Spleen (tissue), 11 donors: ENCODE data around the gene SEPSECS. TPM values are rescaled to one million over a fixed set of nuclear protein-coding genes. Genes with fewer than 3 reads are reported as not detected.
A peak's percentile ranks its signal among the peaks of the same experiment; 100 is the strongest.

Experiments used
- DNase-seq: peaks from one replicate; pipeline ENCODE4 v3.0.0-alpha.2; 2020
- H3K27ac ChIP-seq, 8 donors: fragments of 200-600 bp; sonication (generic) in 7 of 8; 1 replicate in 4 of 8; 2 replicates in 4 of 8; pipeline versions ENCODE4 v1.5.0 to v1.8.0; 2016 to 2021; ENCODE audit warnings: inconsistent platforms in 4 of 8, mild to moderate bottlenecking in 4 of 8, moderate library complexity in 1 of 8
- H3K27me3 ChIP-seq, 7 donors: fragments of 200-600 bp; sonication (generic) in 6 of 7; replicated peaks in 1 of 7; 1 replicate in 4 of 7; 2 replicates in 3 of 7; pipeline versions ENCODE4 v1.5.0 to v1.8.0; 2016 to 2021; ENCODE audit warnings: inconsistent platforms in 3 of 7, mild to moderate bottlenecking in 1 of 7
- H3K36me3 ChIP-seq, 6 donors: fragments of 200-600 bp; sonication (generic) in 5 of 6; 1 replicate in 4 of 6; 2 replicates in 2 of 6; pipeline versions ENCODE4 v1.5.0 to v1.8.0; 2016 to 2021; ENCODE audit warnings: inconsistent platforms in 2 of 6
- H3K4me1 ChIP-seq, 6 donors: fragments of 200-600 bp; sonication (generic) in 5 of 6; 1 replicate in 3 of 6; 2 replicates in 3 of 6; pipeline versions ENCODE4 v1.5.0 to v1.8.0; 2016 to 2021; ENCODE audit warnings: inconsistent platforms in 3 of 6
- H3K4me3 ChIP-seq, 8 donors: fragments of 200-600 bp; sonication (generic) in 7 of 8; 1 replicate in 4 of 8; 2 replicates in 4 of 8; pipeline versions ENCODE4 v1.5.0 to v1.8.0; 2016 to 2021; ENCODE audit warnings: inconsistent platforms in 4 of 8, mild to moderate bottlenecking in 4 of 8, moderate library complexity in 2 of 8
- H3K9me3 ChIP-seq, 8 donors: fragments of 200-600 bp; sonication (generic) in 7 of 8; 1 replicate in 4 of 8; 2 replicates in 4 of 8; pipeline versions ENCODE4 v1.5.0 to v1.8.0; 2016 to 2021; ENCODE audit warnings: inconsistent platforms in 4 of 8
- CTCF ChIP-seq, 11 experiments: fragments of 200-600 bp in 7 of 11; fragments of 450-650 bp in 4 of 11; sonication (generic) in 4 of 11; IDR thresholded peaks in 8 of 11; conservative IDR thresholded peaks in 3 of 11; 1 replicate in 7 of 11; 2 replicates in 4 of 11; pipeline versions ENCODE4 v1.4.0 to v1.8.0; 2016 to 2021; ENCODE audit warnings: antibody characterized with exemption in 11 of 11, inconsistent platforms in 4 of 11, mild to moderate bottlenecking in 1 of 11
- POLR2A ChIP-seq, 3 donors: fragments of 450-650 bp; IDR thresholded peaks; one replicate each; pipeline ENCODE4 v1.5.1; 2017; ENCODE audit warnings: antibody characterized with exemption in 3 of 3, mild to moderate bottlenecking in 1 of 3
- POLR2AphosphoS5 ChIP-seq, 3 donors: sonication (generic); formaldehyde crosslinking; IDR thresholded peaks; one replicate each; pipeline ENCODE4 v1.5.1; 2017; ENCODE audit warnings: antibody characterized with exemption in 3 of 3
- WGBS, 5 donors: extraction: QIAGEN DNeasy Blood & Tissue Kit in 3 of 5; methylation state at CpG; one replicate each; pipeline versions ENCODE4 v1.1.5 to v1.1.7; 2013 to 2018; 5-methylcytosine and 5-hydroxymethylcytosine counted together
- intact Hi-C: fragments of 100-400 bp; cut with DNase I; formaldehyde crosslinking; loops from one replicate; pipeline ENCODE4 v1.15.0; 2023; ENCODE audit warnings: low total_unique reads
- polyA plus RNA-seq, 3 donors: library from polyadenylated mRNA; stranded (reverse); fragments of 200-250 nt; gene quantifications; one replicate each; pipeline ENCODE4 v1.2.1, GENCODE V29; 2013
- total RNA-seq, 7 donors: library from RNA; depleted of rRNA in 3 of 7; stranded (reverse); fragments of >200 nt in 3 of 7; fragmentation: NEBNext Ultra II Directional in 4 of 7; extraction: Animal tissue kit (Norgen Biotek cat#: 25700) in 4 of 7; gene quantifications; one replicate each; pipeline versions ENCODE4 v1.1.0 to v1.2.1, GENCODE V29; 2016 to 2021
- donor health status: healthy with polysubstance abuse.
- donor health status: DM: no; HTN: no; CAD: no; lungs with moderate emphysema.
- donor health status: DM: no; HTN: no; CAD: no.
- donor health status: Bipolar disorder and iron deficiency.
- donor health status: healthy.
- donor health status: DM: no; HTN: no; CAD: no.
- donor health status: DM: yes; HTN: yes; CAD: no.

Gene SEPSECS
- total and polyA plus RNA-seq, 10 donors = 4.8 to 15.2 (median 11.3) TPM

- H3K27me3 ChIP-seq = peaks cover 0 to 8% (median 0%) of the 10 kb centered on the region in 7 donors
- H3K4me3 ChIP-seq = no peak overlapping the region
- 78 to 87% (median 79%) methylated on average over 4 of the region's 4 CpGs for WGBS, 5 donors
- intact Hi-C loops = no loop called here
- DNase-seq = no peak
- H3K36me3 ChIP-seq = no peaks in the 10 kb centered on the region
- H3K27ac ChIP-seq = no peak overlapping the region
- no peak for TF ChIP-seq POLR2AphosphoS5 (IDR thresholded peaks at IDR 0.05)
- no peak for TF ChIP-seq POLR2A (IDR thresholded peaks at IDR 0.05)
- no peak for TF ChIP-seq CTCF (IDR thresholded peaks at IDR 0.05 in 8 of 11, conservative IDR thresholded peaks at IDR 0.05 in 3 of 11)
- no peaks in the 10 kb centered on the region for H3K4me1 ChIP-seq
- no peaks in the 10 kb centered on the region for H3K9me3 ChIP-seq
Measured at GRCh38 chr4:25078523-25078922, 81.7 kb downstream of the SEPSECS start.

- intact Hi-C loops = no loop called here
- Histone ChIP-seq H3K27me3 (peaks cover 0 to 5% (median 0%) of the 10 kb centered on the region in 7 donors), H3K9me3 (no peaks in the 10 kb centered on the region), H3K36me3 (no peaks in the 10 kb centered on the region), H3K4me3 (no peak overlapping the region), H3K27ac (no peak overlapping the region), H3K4me1 (no peaks in the 10 kb centered on the region)
- 60 to 74% (median 63%) methylated on average over 2 to 3 of the region's 3 CpGs for WGBS, 5 donors
- TF ChIP-seq POLR2A (IDR thresholded peaks at IDR 0.05) (no peak), CTCF (IDR thresholded peaks at IDR 0.05 in 8 of 11, conservative IDR thresholded peaks at IDR 0.05 in 3 of 11) (no peak), POLR2AphosphoS5 (IDR thresholded peaks at IDR 0.05) (no peak)
- DNase-seq = peak; percentile 13
Measured at GRCh38 chr4:25076625-25077398, 83.4 kb downstream of the SEPSECS start.

GRCh38 chr4:25075851-25076250, 84.4 kb downstream of the SEPSECS start:
- Histone ChIP-seq H3K4me1 (no peaks in the 10 kb centered on the region), H3K9me3 (no peaks in the 10 kb centered on the region), H3K4me3 (no peak overlapping the region), H3K27me3 (no peaks in the 10 kb centered on the region), H3K27ac (no peak overlapping the region), H3K36me3 (no peaks in the 10 kb centered on the region)
- no peak for DNase-seq
- intact Hi-C loops = no loop called here
- TF ChIP-seq POLR2AphosphoS5 (IDR thresholded peaks at IDR 0.05) (no peak), POLR2A (IDR thresholded peaks at IDR 0.05) (no peak), CTCF (IDR thresholded peaks at IDR 0.05 in 8 of 11, conservative IDR thresholded peaks at IDR 0.05 in 3 of 11) (no peak)
- WGBS, 5 donors = 69 to 81% (median 72%) methylated on average over 4 of the region's 4 CpGs

GRCh38 chr4:25075129-25075528, 85.1 kb downstream of the SEPSECS start:
- WGBS, 5 donors = 82 to 94% (median 91%) methylated on average over 11 of the region's 11 CpGs
- intact Hi-C loops = no loop called here
- DNase-seq = no peak
- no peak overlapping the region for H3K27ac ChIP-seq
- TF ChIP-seq POLR2AphosphoS5 (IDR thresholded peaks at IDR 0.05) (no peak), CTCF (IDR thresholded peaks at IDR 0.05 in 8 of 11, conservative IDR thresholded peaks at IDR 0.05 in 3 of 11) (no peak), POLR2A (IDR thresholded peaks at IDR 0.05) (no peak)
- no peaks in the 10 kb centered on the region for H3K27me3 ChIP-seq
- no peaks in the 10 kb centered on the region for H3K36me3 ChIP-seq
- H3K9me3 ChIP-seq = no peaks in the 10 kb centered on the region
- H3K4me1 ChIP-seq = no peaks in the 10 kb centered on the region
- no peak overlapping the region for H3K4me3 ChIP-seq
